HG03045 (cell line): ENCODE measurements around the gene TECTA.
"Not testable (repeated sequence)": the region's sequence is repeated elsewhere in the genome, so short reads cannot be mapped to it uniquely, and the experiment has no call there.

Experiments
- ATAC-seq: cut with Tn5 transposase; IDR thresholded peaks from one replicate; pipeline ENCODE4 v1.9.1; 2021; ENCODE audit warnings: mild to moderate bottlenecking, moderate library complexity; ENCODE audit not compliant: unreplicated experiment

Gene TECTA

GRCh38 chr11:121163658-121164308, 62.7 kb downstream of the TECTA start:
- no peak for ATAC-seq

DNA sequence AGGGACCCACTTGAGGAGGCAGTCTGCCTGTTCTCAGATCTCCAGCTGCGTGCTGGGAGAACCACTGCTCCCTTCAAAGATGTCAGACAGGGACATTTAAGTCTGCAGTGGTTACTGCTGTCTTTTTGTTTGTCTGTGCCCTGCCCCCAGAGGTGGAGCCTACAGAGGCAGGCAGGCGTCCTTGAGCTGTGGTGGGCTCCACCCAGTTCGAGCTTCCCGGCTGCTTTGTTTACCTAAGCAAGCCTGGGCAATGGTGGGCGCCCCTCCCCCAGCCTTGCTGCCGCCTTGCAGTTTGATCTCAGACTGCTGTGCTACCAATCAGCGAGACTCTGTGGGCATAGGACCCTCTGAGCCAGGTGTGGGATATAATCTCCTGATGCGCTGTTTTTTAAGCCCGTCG, 76.6 kb downstream of the TECTA start:
- ATAC-seq = not testable (repeated sequence)

- ATAC-seq = no peak
Measured at GRCh38 chr11:121179306-121179705, 78.3 kb downstream of the TECTA start.

DNA sequence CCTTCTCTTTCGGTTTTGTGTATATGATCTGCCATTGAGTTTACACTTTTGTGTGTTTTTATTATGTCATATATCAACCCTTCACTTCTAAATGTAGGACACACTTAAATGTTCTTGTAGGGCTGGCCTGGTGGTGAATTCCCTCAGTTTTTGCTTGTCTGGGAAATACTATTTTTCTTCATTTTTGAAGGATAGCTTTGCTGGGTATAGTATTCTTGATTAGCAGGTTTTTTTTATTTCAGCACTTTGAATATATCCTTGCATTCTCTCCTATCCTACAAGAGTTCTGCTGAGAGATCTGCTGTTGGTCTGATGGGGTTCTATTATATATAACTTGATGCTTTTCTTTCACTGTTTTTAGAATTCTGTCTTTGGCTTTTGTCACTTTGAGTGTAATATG, 79.1 kb downstream of the TECTA start:
- ATAC-seq = no peak

DNA sequence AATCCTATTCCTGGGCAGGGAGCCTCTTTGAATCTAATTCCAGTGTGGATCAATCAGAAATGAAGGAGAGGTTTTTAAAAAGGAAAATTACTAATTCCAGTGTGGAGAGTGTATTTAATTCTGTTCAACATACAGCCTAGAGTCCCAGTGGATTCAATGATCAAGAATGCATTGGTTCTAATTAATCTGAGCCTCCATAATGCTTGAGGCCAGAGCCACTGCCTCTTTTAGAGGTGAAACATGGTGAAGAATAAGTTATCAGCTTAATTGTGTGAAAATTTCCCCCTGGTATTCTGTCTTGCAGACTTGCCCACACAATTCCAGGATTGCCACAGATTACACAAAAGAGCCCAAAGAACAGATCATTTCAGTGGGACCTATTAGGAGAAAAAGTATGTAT, 87.7 kb downstream of the TECTA start:
- ATAC-seq = no peak

- ATAC-seq = no peak
Measured at GRCh38 chr11:121191818-121192217, 90.8 kb downstream of the TECTA start.

DNA sequence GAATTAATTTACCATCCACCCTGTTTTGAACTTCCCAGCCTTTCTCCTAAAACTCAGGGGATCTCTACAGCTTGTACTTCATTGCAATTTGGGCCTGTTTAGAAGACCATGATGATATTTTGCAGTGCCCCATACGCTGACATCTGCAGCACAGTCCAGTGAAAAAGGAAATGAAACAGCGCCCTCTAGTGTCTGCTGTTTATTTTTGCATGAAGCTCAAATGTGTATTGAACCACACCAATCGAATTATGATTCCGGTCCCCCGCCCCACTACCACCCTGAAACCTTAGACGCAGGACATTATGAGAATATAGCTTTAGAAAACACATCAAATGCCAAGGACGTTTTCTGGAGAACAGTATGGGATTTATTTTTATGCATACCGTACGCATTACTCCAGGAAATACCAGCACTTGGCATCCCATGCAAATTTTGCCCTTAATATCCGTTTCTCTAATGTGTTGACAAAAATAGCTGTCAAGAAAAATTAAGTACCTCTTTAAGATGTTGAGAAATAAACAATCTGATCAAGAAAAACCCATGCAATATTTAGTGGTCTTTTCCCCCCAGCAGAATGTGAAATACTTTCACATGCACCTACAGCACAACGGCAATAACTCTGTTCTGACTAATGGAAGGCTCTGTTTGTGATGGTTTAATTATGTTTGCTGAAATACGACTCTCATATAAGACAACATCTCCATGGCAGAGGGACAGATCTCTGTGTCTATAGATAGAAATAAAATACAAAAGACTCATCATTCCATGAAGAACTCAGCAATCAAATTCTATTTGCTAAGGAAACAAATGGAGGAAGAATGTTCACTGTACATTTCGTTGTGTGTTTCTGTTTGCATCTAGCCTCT, 93.9 kb downstream of the TECTA start:
- ATAC-seq = no peak

DNA sequence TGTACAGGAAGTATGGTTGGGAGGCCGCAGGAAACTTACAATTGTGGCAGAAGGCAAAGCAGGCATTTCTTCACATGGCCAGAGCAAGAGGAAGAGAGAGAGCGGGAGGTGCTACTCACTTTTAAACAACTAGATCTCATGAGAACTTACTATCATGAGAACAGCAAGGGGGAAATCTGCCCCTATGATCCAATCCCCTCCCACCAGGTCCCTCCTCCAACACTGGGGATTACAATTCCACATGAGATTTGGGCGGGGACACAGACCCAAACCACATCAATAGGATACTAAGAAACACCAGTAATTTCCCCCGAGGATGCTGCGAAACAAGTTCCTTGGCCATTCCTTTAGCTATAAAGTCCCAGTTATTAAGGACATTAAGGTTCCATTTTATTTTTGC, 97.4 kb downstream of the TECTA start:
- ATAC-seq = no peak

- no peak for ATAC-seq
Measured at GRCh38 chr11:121199516-121199915, 98.5 kb downstream of the TECTA start.

DNA sequence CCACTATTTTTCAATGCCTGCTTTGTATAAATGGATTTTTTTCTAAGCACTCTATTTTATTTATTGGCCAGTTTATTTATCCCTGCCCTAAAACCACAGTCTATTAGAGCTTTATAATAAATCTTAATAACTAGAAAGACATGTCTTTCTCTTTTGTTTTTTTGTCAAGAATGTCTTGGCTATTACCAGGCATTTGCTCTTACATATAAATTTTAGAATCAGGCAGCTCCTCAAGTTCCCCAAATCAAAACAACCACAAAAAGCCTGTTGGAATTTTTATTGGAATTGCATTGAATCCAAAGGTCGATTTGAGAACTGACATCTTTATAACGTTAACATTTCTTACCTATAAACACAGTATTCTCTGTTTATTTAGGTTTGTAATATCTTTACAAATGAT, 105.8 kb downstream of the TECTA start:
- no peak for ATAC-seq

DNA sequence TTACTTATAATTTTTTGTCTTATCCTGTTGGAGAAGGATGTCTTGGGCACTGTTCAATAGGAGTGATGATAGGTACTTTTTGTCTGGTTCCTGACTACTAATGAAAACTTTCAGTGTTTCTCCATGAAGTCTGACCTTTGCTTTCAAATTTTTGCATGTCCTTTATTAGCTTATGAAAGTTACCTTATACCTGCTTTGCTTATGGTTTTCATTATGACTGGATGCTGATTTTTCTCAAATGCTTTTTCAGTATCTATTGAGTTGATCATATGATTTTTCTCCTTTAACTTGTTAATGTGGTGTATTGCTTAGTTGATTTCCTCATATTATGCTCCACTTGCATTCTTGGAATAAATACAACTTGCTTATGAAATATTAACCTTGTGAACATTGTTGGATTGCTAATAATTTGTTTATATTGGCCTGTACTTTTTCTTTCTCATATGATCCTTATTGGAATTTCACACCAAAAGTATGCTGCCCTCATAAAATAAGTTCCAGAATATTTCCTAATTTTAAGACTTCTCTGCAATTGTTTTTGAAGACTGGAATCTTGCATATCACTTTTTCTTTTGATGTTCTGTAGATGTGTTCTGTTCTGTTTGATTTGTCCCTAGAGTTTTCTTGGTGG, 106.6 kb downstream of the TECTA start:
- peak; percentile 47 for ATAC-seq

DNA sequence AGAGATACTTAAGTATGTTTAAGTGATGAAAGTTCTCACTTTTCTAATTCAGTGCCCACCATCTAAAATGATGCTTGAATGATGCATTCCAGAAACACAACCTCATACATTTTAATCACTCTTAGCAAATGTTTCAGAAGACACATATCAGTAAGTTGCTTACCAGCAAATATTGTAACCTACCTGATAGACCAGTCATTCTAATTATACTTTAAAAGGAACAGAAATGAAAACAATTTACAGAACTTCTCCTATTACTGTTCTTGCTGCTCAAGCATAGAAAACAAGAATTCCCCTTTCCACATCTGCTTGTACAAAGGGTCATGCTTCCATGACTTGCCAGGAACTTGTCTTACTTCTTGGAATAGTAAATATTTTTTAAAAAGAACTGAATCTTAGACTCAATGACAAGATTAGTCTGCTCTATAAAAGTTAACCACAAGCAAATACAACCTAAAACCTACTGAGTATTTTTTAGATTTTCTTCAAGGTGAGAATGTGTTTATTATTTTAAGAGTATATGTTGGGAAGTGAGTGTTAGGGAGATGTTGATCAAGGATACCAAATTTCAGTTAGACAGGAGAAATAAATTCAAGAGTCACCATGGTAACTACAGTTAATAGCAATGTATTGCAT, 109.5 kb downstream of the TECTA start:
- ATAC-seq = no peak

GRCh38 chr11:121211626-121212025, 110.6 kb downstream of the TECTA start:
- ATAC-seq = no peak

DNA sequence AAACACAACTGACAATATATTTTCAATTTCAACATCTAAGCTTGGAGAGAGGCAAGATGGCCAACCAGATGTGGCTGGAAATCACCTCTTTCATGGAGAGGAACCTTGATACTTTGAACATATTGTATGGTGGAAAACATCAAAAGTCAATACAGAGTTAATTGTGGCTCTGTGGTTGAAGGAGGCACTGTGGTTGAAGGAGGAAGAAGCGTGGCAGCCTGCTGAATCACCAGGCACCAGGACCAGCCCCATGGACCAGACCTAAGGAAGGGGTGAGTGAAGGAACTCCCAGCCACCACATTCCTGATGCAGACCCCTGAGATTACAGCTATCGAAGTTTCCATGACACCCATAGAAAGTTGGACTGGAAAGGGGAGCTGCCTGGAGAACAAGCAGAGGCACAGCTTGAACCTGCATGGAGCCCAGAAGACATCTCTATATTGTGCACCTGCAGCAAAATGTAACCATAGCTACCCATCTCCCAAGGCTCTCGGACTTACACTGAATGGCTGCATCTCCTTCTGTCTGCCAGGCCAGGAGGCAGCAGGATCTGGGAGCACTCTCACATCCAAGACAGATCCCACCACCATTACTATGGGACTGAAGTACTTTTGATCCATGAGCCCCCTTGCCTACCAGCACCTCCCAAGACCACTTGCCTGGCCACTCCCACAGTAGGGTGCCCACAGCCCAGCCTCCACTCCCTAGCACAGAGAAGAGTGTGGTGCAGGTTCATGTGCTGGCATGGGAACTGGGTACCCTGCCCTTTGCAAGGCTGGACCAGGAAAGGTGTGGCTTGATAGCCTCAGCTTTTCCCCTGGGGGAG, 111.7 kb downstream of the TECTA start:
- no peak for ATAC-seq

DNA sequence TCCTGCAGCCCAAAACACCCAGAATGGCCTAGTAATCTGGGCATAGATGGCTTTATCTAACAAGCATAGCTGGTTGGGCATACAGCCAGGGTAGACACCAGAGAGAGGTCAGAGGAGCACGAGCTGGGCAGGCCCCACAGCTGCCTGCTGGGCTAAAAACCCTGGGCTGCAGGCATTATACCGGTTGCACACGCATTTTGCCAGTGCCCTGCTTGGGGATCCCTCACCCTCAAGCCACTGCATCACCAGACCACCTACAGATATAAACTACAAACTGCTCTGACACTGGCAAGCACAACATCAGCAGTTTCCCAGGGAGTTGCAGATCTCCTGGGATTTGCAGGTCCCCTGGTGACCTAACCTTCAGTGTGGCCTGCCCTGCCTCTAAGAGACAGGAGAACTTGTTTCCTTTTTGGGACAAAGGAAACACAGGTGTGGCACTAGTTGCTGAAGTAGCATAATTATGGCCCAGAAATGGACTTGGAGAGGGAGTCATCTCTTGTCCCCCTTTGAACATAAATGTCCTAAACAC, 112.4 kb downstream of the TECTA start:
- no peak for ATAC-seq

- no peak for ATAC-seq
Measured at GRCh38 chr11:121214861-121215260, 113.8 kb downstream of the TECTA start.

DNA sequence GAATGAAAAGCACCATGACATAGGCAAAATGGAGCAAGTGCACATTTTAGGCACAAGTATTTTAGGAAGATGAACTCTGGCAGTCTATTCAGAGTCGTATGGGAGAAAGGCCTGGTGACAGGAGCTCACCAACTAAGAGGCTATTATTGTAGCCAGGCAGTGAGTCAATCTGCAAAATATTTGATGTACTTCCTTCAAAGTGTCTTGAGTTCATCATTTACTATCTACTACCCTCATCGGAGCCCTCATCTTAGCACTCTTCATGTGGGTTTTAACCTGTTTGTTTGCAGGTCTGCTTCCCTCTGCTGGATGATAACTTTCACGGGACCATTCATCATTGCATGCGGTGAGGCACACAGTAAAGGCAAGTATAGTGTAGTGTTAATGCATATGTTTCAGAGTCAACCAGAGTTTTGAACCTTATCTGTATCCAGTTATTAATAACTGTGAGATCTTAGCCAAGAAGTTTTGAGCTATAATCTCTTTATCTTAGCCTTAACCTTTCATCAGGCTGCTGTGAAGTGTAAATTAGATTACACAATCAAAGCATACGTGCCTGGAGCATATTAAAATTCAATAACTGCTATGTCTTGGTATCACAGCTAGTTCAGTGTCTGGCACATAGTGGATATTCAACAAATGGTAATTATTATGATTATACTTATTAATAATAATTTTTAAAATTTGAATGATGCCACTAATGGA, 120.6 kb downstream of the TECTA start:
- ATAC-seq = no peak

DNA sequence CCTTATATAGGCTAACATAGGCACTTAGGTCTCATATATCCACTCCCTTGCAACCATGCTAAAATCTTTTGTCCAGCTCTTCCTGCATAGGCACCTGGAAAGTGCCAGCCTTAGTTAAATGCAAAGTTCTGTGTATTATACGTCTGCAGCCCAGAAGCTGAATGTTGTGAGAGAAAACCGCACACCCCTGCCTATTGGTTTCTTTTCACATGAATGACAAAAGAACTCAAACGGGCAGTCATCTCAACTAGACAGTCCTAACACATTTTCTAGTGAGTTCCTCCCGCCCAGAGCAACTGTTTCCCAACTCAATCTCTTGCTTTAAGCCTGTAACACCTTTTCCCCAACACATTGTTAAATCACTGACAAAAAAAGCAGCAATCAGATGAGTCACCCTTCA, 122.1 kb downstream of the TECTA start:
- ATAC-seq = no peak

DNA sequence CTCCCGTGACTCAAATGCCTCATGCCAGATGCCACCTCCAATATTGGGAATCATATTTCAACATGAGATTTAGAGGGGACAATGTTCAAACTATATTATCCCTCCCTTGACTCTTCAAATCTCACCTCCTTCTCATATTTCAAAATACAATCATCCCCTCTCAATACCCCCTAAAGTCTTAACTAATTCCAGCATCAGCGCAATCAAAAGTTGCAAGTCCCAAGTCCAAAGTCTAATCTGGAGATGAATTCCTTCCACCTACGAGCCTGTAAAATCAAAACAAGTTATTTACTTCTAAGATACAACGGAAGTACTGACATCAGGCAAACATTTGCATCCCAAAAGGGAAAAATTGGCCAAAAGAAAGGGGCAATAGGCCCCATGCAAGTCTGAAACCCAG, 124.3 kb downstream of the TECTA start:
- ATAC-seq = no peak
